ENCODE measurements around the gene THSD7B.
"Not testable (repeated sequence)": the region's sequence is repeated elsewhere in the genome, so short reads cannot be mapped to it uniquely, and the experiment has no call there.

The THSD7B gene

DNA sequence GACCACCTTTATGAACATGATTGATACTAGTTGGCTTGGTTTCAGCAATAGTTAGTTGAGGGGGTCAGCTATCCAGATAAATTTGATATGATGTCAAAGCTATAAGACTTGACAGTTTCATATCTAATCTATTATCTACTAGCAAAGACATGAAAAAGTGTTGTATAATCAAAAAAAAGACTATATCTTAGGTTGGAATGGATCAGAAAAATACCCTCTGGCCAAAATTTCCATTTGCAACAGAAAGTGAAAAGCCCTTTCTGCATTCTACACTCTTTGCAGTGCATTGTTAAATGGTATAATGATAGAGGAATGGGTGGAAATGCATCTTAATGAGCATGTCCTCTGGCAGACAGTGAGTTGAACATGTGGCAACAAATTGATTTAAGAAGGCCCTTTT is 242.6 kb downstream of the THSD7B start:
- CTCF ChIA-PET: no interaction called here
- no peak for DNase-seq
- no peaks in the 10 kb centered on the region for H3K4me1 Mint-ChIP-seq
- H3K4me3 Mint-ChIP-seq: no peak overlapping the region
- no peaks in the 10 kb centered on the region for H3K27me3 Mint-ChIP-seq
- no peaks in the 10 kb centered on the region for H3K36me3 Mint-ChIP-seq
- H3K27ac Mint-ChIP-seq: no peak overlapping the region
- H3K9me3 Mint-ChIP-seq: no peaks in the 10 kb centered on the region

GRCh38 chr2:137009953-137010352 is 244.6 kb downstream of the THSD7B start:
- Mint-ChIP-seq H3K27ac (no peak overlapping the region), H3K4me3 (no peak overlapping the region), H3K36me3 (no peaks in the 10 kb centered on the region), H3K9me3 (no peaks in the 10 kb centered on the region), H3K27me3 (no peaks in the 10 kb centered on the region), H3K4me1 (no peaks in the 10 kb centered on the region)
- DNase-seq: no peak
- CTCF ChIA-PET: no interaction called here

GRCh38 chr2:137020452-137021196 is 255.3 kb downstream of the THSD7B start:
- Mint-ChIP-seq H3K36me3 (no peaks in the 10 kb centered on the region), H3K4me1 (no peaks in the 10 kb centered on the region), H3K4me3 (no peak overlapping the region), H3K27ac (no peak overlapping the region), H3K9me3 (no peaks in the 10 kb centered on the region), H3K27me3 (no peaks in the 10 kb centered on the region)
- DNase-seq: no peak
- CTCF ChIA-PET: no interaction called here

DNA sequence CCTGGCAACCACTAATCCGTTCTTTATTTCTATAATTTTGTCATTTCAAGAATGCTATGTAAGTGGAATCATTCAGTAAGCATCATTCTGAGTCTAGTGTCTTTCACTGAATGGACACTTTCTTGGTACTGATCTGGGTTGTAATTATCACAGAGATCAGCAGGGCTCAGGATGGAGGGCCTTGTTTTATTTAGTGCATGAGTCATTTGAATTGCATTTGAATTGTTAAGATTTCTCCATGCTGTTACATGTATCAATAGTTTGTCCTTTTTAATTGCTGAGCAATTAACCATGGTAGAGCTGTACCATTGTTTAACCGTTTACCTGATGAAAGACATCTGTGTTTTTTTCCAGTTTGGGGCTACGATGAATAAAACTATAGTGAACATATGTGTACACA is 256.4 kb downstream of the THSD7B start:
- Mint-ChIP-seq H3K9me3 (no peaks in the 10 kb centered on the region), H3K27me3 (no peaks in the 10 kb centered on the region), H3K36me3 (no peaks in the 10 kb centered on the region), H3K27ac (no peak overlapping the region), H3K4me3 (no peak overlapping the region), H3K4me1 (no peaks in the 10 kb centered on the region)
- DNase-seq: no peak
- CTCF ChIA-PET: no interaction called here

DNA sequence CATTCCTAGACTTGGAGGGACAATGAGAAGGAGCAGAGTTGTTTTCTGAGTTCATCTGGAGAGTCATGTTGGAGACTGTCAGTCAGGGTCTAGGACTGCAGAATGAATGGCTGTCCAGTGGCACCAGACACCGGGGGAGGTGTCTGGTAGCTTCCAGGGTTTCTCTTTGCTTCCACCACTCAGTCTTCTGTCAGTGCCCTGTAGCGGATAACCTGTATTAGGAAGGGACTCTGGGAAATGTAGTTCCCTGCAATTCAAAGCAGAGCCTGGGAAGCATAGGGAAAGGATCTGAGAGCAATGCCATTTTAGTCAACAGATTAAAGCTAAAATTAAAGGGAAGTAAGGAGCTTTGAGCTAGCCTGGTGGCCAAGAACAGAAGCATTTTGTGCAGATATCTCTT is 257.9 kb downstream of the THSD7B start:
- no peak for DNase-seq
- Mint-ChIP-seq H3K27me3 (no peaks in the 10 kb centered on the region), H3K27ac (no peak overlapping the region), H3K4me3 (no peak overlapping the region), H3K36me3 (no peaks in the 10 kb centered on the region), H3K9me3 (no peaks in the 10 kb centered on the region), H3K4me1 (no peaks in the 10 kb centered on the region)
- CTCF ChIA-PET: no interaction called here

DNA sequence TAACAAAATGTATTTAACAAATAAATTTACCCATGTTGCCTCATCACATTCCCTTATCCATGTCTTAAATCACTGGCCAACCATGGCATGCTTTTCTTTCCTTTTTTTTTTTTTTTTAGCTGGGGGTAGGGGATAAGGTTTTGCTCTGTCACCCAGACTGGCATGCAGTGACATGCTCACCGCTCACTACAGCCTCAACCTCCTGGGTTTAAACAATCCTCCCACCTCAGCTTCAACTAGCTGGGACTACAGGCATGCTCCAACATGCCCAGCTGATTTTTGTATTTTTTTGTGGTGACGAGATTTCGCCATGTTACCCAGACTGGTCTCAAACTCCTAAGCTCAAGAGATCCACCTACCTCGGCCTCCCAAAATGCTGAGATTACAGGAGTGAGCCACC is 266.4 kb downstream of the THSD7B start:
- Mint-ChIP-seq H3K4me3 (no peak overlapping the region), H3K9me3 (no peaks in the 10 kb centered on the region), H3K4me1 (no peaks in the 10 kb centered on the region), H3K27me3 (no peaks in the 10 kb centered on the region), H3K36me3 (no peaks in the 10 kb centered on the region), H3K27ac (no peak overlapping the region)
- no peak for DNase-seq
- CTCF ChIA-PET: no interaction called here

GRCh38 chr2:137036619-137037018 is 271.3 kb downstream of the THSD7B start:
- no peak for DNase-seq
- no peaks in the 10 kb centered on the region for H3K4me1 Mint-ChIP-seq

GRCh38 chr2:137039482-137040152 is 274.3 kb downstream of the THSD7B start:
- Mint-ChIP-seq H3K4me1 (no peaks in the 10 kb centered on the region), H3K36me3 (no peaks in the 10 kb centered on the region), H3K9me3 (no peaks in the 10 kb centered on the region), H3K27ac (no peak overlapping the region), H3K4me3 (no peak overlapping the region), H3K27me3 (no peaks in the 10 kb centered on the region)
- no peak for DNase-seq
- CTCF ChIA-PET: no interaction called here

More at GRCh38 chr2:137036619-137037018, 271.3 kb downstream of the THSD7B start:
- no peaks in the 10 kb centered on the region for H3K36me3 Mint-ChIP-seq
- no peaks in the 10 kb centered on the region for H3K9me3 Mint-ChIP-seq
- H3K27me3 Mint-ChIP-seq: no peaks in the 10 kb centered on the region
- H3K4me3 Mint-ChIP-seq: no peak overlapping the region
- CTCF ChIA-PET: no interaction called here
- no peak overlapping the region for H3K27ac Mint-ChIP-seq

- CTCF ChIA-PET: no interaction called here
- H3K27me3 Mint-ChIP-seq: no peaks in the 10 kb centered on the region
- no peaks in the 10 kb centered on the region for H3K4me1 Mint-ChIP-seq
- H3K36me3 Mint-ChIP-seq: no peaks in the 10 kb centered on the region
- no peak overlapping the region for H3K27ac Mint-ChIP-seq
- DNase-seq: no peak
- H3K4me3 Mint-ChIP-seq: no peak overlapping the region
- H3K9me3 Mint-ChIP-seq: no peaks in the 10 kb centered on the region
Measured at GRCh38 chr2:137047369-137047768, 282.0 kb downstream of the THSD7B start.

DNA sequence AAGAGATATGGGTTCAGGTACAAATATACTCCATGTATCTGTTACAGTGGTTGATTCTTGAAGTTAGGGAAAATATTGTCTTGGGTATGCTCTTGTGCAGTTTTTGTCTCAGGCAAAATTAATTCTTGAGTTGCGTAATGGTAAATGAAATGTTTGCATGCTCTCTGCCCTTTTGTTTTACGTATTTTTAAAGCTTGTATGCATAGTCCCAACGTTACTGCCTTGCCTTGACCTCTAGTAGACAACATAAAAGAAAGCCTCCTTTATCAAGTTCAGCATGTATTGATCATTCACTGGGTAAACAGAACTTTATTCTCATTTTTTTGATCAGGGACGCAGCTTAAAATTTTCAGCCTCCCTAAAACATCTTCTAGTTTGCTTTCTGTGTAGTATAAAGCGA is 283.1 kb downstream of the THSD7B start:
- no peaks in the 10 kb centered on the region for H3K9me3 Mint-ChIP-seq
- H3K27ac Mint-ChIP-seq: no peak overlapping the region
- CTCF ChIA-PET: no interaction called here
- no peaks in the 10 kb centered on the region for H3K4me1 Mint-ChIP-seq
- no peaks in the 10 kb centered on the region for H3K36me3 Mint-ChIP-seq
- H3K4me3 Mint-ChIP-seq: no peak overlapping the region
- no peaks in the 10 kb centered on the region for H3K27me3 Mint-ChIP-seq
- no peak for DNase-seq

- H3K36me3 Mint-ChIP-seq: no peaks in the 10 kb centered on the region
- H3K27ac Mint-ChIP-seq: no peak overlapping the region
- H3K9me3 Mint-ChIP-seq: no peaks in the 10 kb centered on the region
- CTCF ChIA-PET: no interaction called here
- H3K4me3 Mint-ChIP-seq: no peak overlapping the region
- no peaks in the 10 kb centered on the region for H3K4me1 Mint-ChIP-seq
- no peak for DNase-seq
- H3K27me3 Mint-ChIP-seq: no peaks in the 10 kb centered on the region
Measured at GRCh38 chr2:137049518-137049917, 284.2 kb downstream of the THSD7B start.

DNA sequence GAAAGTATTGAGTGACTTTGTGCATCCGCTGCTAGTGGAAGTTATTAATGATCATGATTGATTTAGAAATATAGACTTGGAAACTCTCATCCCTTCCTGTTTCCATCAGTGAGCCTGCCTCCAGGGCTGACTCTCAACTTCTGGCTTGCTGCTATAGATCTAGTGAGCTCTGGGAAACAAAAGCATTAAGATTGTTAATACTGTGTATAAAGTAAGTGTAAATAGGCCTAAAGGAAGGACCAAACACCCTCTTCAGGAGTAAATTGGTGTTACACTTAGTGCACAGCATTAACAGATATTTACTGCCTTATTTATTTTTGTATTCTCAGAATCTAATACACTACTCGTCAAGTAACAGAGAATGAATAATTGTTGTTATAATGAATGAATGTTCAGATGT is 285.6 kb downstream of the THSD7B start:
- Mint-ChIP-seq H3K4me3 (no peak overlapping the region), H3K4me1 (no peaks in the 10 kb centered on the region), H3K9me3 (no peaks in the 10 kb centered on the region), H3K36me3 (no peaks in the 10 kb centered on the region), H3K27ac (no peak overlapping the region), H3K27me3 (no peaks in the 10 kb centered on the region)
- DNase-seq: no peak
- CTCF ChIA-PET: no interaction called here

GRCh38 chr2:137051778-137052398 is 286.5 kb downstream of the THSD7B start:
- no peaks in the 10 kb centered on the region for H3K36me3 Mint-ChIP-seq
- no peak for DNase-seq
- H3K27ac Mint-ChIP-seq: no peak overlapping the region
- no peaks in the 10 kb centered on the region for H3K4me1 Mint-ChIP-seq
- CTCF ChIA-PET: no interaction called here
- no peak overlapping the region for H3K4me3 Mint-ChIP-seq
- H3K9me3 Mint-ChIP-seq: no peaks in the 10 kb centered on the region
- H3K27me3 Mint-ChIP-seq: no peaks in the 10 kb centered on the region

GRCh38 chr2:137056704-137057103 is 291.4 kb downstream of the THSD7B start:
- CTCF ChIA-PET: no interaction called here
- DNase-seq: no peak
- H3K36me3 Mint-ChIP-seq: no peaks in the 10 kb centered on the region
- no peak overlapping the region for H3K27ac Mint-ChIP-seq
- H3K4me3 Mint-ChIP-seq: no peak overlapping the region
- H3K4me1 Mint-ChIP-seq: no peaks in the 10 kb centered on the region
- H3K27me3 Mint-ChIP-seq: no peaks in the 10 kb centered on the region
- H3K9me3 Mint-ChIP-seq: no peaks in the 10 kb centered on the region

DNA sequence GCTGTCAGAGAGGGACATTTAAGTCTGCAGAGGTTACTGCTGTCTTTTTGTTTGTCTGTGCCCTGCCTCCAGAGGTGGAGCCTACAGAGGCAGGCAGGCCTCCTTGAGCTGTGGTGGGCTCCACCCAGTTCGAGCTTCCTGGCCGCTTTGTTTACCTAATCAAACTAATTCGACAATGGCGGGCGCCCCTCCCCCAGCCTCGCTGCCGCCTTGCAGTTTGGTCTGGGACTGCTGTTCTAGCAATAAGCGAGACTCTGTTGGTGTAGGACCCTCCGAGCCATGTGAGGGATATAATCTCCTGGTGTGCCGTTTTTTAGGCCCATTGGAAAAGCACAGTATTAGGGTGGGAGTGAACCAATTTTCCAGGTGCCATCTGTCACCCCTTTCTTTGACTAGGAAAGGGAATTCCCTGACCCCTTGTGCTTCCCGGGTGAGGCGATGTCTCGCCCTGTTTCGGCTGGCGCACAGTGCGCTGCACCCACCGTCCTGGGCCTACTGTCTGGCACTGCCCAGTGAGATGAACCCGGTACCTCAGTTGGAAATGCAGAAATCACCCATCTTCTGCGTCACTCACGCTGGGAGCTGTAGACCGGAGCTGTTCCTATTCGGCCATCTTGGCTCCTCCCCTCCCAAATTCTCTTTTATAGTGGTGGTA is 310.9 kb downstream of the THSD7B start:
- H3K4me1 Mint-ChIP-seq, CTCF ChIA-PET, H3K36me3 Mint-ChIP-seq, H3K4me3 Mint-ChIP-seq, H3K27ac Mint-ChIP-seq, H3K27me3 Mint-ChIP-seq, H3K9me3 Mint-ChIP-seq, DNase-seq: not testable (repeated sequence)

Measured in activated naive CD4-positive, alpha-beta T cell treated with anti-CD3 and anti-CD28 coated beads, Interleukin-2, amount 10 ng/mL, durations not matched to agents 7 days and 5 days (primary cell).